Neural cell (in vitro differentiated cells): ENCODE measurements around the gene EN1. TPM values are rescaled to one million over a fixed set of nuclear protein-coding genes. Genes with fewer than 3 reads are reported as not detected.

Source experiments
- H2AFZ ChIP-seq: fragments of 200-600, 300-800 bp; sonication (generic), shearing (Covaris generic); 2 replicates; pipeline ENCODE4 v1.6.0; 2014; ENCODE audit warnings: low read depth, mild to moderate bottlenecking, antibody characterized with exemption, low read length, moderate library complexity
- H3F3A ChIP-seq: fragments of 200-600 bp; shearing (Covaris generic); 2 replicates; pipeline ENCODE4 v1.6.1; 2016; ENCODE audit warnings: mild to moderate bottlenecking, moderate library complexity, mixed read lengths, antibody characterized with exemption, low read length; ENCODE audit not compliant: insufficient read depth, poor library complexity, severe bottlenecking
- H3K27ac ChIP-seq: fragments of 200-600, 300-800 bp; sonication (generic), shearing (Covaris generic); 2 replicates; pipeline ENCODE4 v1.5.1; 2014; ENCODE audit warnings: mild to moderate bottlenecking, low read length, moderate library complexity
- H3K27me3 ChIP-seq: fragments of 300-800, 200-600 bp; sonication (generic), shearing (Covaris generic); 2 replicates; pipeline ENCODE4 v1.6.0; 2014; ENCODE audit warnings: mild to moderate bottlenecking, low read depth, low read length, moderate library complexity; ENCODE audit not compliant: insufficient read depth
- H3K36me3 ChIP-seq: fragments of 300-800, 200-600 bp; sonication (generic), shearing (Covaris generic); 2 replicates; pipeline ENCODE4 v1.5.1; 2014; ENCODE audit warnings: mild to moderate bottlenecking, antibody characterized with exemption, low read length, moderate library complexity; ENCODE audit not compliant: insufficient read depth
- H3K4me2 ChIP-seq: fragments of 300-800, 200-600 bp; sonication (generic), shearing (Covaris generic); 2 replicates; pipeline ENCODE4 v1.6.0; 2014; ENCODE audit warnings: mild to moderate bottlenecking, low read length
- H3K4me3 ChIP-seq: fragments of 300-800, 200-600 bp; sonication (generic), shearing (Covaris generic); 2 replicates; pipeline ENCODE4 v1.5.1; 2014; ENCODE audit warnings: mild to moderate bottlenecking, low read length, moderate library complexity
- H3K79me2 ChIP-seq: fragments of 200-600 bp; shearing (Covaris generic); replicated peaks from 2 replicates; pipeline ENCODE4 v1.6.0; 2014; ENCODE audit warnings: mild to moderate bottlenecking, low read length, moderate library complexity; ENCODE audit not compliant: insufficient read depth
- H3K9ac ChIP-seq: fragments of 300-800, 200-600 bp; sonication (generic), shearing (Covaris generic); 2 replicates; pipeline ENCODE4 v1.6.1; 2016; ENCODE audit warnings: mild to moderate bottlenecking, low read length, mixed read lengths
- H3K9me2 ChIP-seq: fragments of 200-600 bp; shearing (Covaris generic); 2 replicates; pipeline ENCODE4 v1.6.1; 2016; ENCODE audit warnings: mild to moderate bottlenecking, low read length, mixed read lengths; ENCODE audit not compliant: insufficient read depth
- H3K9me3 ChIP-seq: fragments of 200-600, 300-800 bp; sonication (generic), shearing (Covaris generic); 2 replicates; pipeline ENCODE4 v1.6.1; 2016; ENCODE audit warnings: mild to moderate bottlenecking, mixed run types, low read length, moderate library complexity, mixed read lengths
- H4K20me1 ChIP-seq: fragments of 200-600 bp; shearing (Covaris generic); 2 replicates; pipeline ENCODE4 v1.6.1; 2016; ENCODE audit warnings: mild to moderate bottlenecking, mixed run types; ENCODE audit not compliant: insufficient read depth
- CTCF ChIP-seq: fragments of 450-650 bp; IDR thresholded peaks from 2 replicates; pipeline ENCODE4 v1.5.1; 2014; ENCODE audit warnings: antibody characterized with exemption, mild to moderate bottlenecking, moderate library complexity; ENCODE audit not compliant: poor library complexity, severe bottlenecking
- EP300 ChIP-seq: fragments of 450-650 bp; conservative IDR thresholded peaks from 2 replicates; pipeline ENCODE4 v1.6.1; 2014; ENCODE audit warnings: antibody characterized with exemption, mild to moderate bottlenecking, moderate library complexity; ENCODE audit not compliant: poor library complexity, severe bottlenecking
- EZH2 ChIP-seq: fragments of 200-600, 300-800 bp; shearing (Covaris generic), sonication (generic); IDR thresholded peaks from 2 replicates; pipeline ENCODE4 v1.6.1; 2014; ENCODE audit warnings: antibody characterized with exemption, low read length, borderline replicate concordance, mild to moderate bottlenecking; ENCODE audit not compliant: insufficient read depth, poor library complexity, severe bottlenecking
- MXI1 ChIP-seq: fragments of 450-650 bp; conservative IDR thresholded peaks from 2 replicates; pipeline ENCODE4 v1.6.1; 2014; ENCODE audit warnings: antibody characterized with exemption, mild to moderate bottlenecking; ENCODE audit not compliant: poor library complexity, severe bottlenecking
- POLR2AphosphoS5 ChIP-seq: IDR thresholded peaks from 2 replicates; pipeline ENCODE4 v1.6.1; 2012
- RAD21 ChIP-seq: fragments of 450-650 bp; conservative IDR thresholded peaks from 2 replicates; pipeline ENCODE4 v1.6.1; 2014; ENCODE audit warnings: antibody characterized with exemption, mild to moderate bottlenecking, moderate library complexity
- REST ChIP-seq: IDR thresholded peaks from 2 replicates; pipeline ENCODE4 v1.6.1; 2012; ENCODE audit warnings: borderline replicate concordance
- SMC3 ChIP-seq: fragments of 450-650 bp; conservative IDR thresholded peaks from 2 replicates; pipeline ENCODE4 v1.6.1; 2014; ENCODE audit warnings: antibody characterized with exemption, mild to moderate bottlenecking, moderate library complexity; ENCODE audit not compliant: poor library complexity
- TAF1 ChIP-seq: IDR thresholded peaks from 2 replicates; pipeline ENCODE4 v1.6.1; 2012; ENCODE audit warnings: low read depth
- polyA plus RNA-seq: library from polyadenylated mRNA; depleted of rRNA; stranded (reverse); fragments of >200 nt; gene quantifications from 2 replicates; pipeline ENCODE4 v1.2.3, GENCODE V29; 2014

Gene EN1
- polyA plus RNA-seq, 1 donor from 2014 or later = not detected

- Histone ChIP-seq H3K4me3 (no peak overlapping the region), H4K20me1 (no peaks in the 10 kb centered on the region), H3K27me3 (peaks cover 95% of the 10 kb centered on the region), H3K36me3 (no peaks in the 10 kb centered on the region), H3K9ac (no peak overlapping the region), H3K4me2 (no peak overlapping the region), H3K9me3 (no peaks in the 10 kb centered on the region), H3K9me2 (no peaks in the 10 kb centered on the region), H3K79me2 (no peaks in the 10 kb centered on the region), H3F3A (no peaks in the 10 kb centered on the region), H2AFZ (no peak overlapping the region), H3K27ac (no peak overlapping the region)
- TF ChIP-seq POLR2AphosphoS5 = no peak
- TF ChIP-seq RAD21 = no peak
- no peak for TF ChIP-seq EZH2
- no peak for TF ChIP-seq MXI1
- TF ChIP-seq TAF1 = no peak
- TF ChIP-seq REST = no peak
- TF ChIP-seq SMC3 = no peak
- TF ChIP-seq EP300 = no peak
- no peak for TF ChIP-seq CTCF
Measured at GRCh38 chr2:118823633-118824032, 23.8 kb downstream of the EN1 start.

GRCh38 chr2:118822572-118822971 is 24.9 kb downstream of the EN1 start:
- Histone ChIP-seq H3K36me3 (no peaks in the 10 kb centered on the region), H3K4me2 (no peak overlapping the region), H3K9ac (no peak overlapping the region), H4K20me1 (no peaks in the 10 kb centered on the region), H3K27me3 (peaks cover 94% of the 10 kb centered on the region), H3K27ac (no peak overlapping the region), H3K79me2 (no peaks in the 10 kb centered on the region), H2AFZ (no peak overlapping the region), H3F3A (no peaks in the 10 kb centered on the region), H3K9me3 (no peaks in the 10 kb centered on the region), H3K4me3 (no peak overlapping the region), H3K9me2 (no peaks in the 10 kb centered on the region)
- TF ChIP-seq EP300 (no peak), POLR2AphosphoS5 (no peak), TAF1 (no peak), SMC3 (no peak), EZH2 (no peak), RAD21 (no peak), REST (no peak), MXI1 (no peak), CTCF (no peak)
